Right ventricle myocardium inferior (tissue), 1 donor: ENCODE data around the gene TMEM100. TPM values are rescaled to one million over a fixed set of nuclear protein-coding genes. Genes with fewer than 3 reads are reported as not detected.
A peak's percentile ranks its signal among the peaks of the same experiment; 100 is the strongest.

Experiments used
- ATAC-seq: fragments of 200-7000 bp; cut with Tn5 transposase; one replicate; pipeline ENCODE4 v1.9.1; 2020; ENCODE audit warnings: mild to moderate bottlenecking, moderate library complexity
- DNase-seq: peaks from one replicate; pipeline ENCODE4 v3.0.0; 2021; ENCODE audit errors: missing footprints
- intact Hi-C: fragments of 100-400 bp; cut with DNase I; formaldehyde crosslinking; loops from one replicate; pipeline ENCODE4 v1.11.0; 2022
- total RNA-seq: library from RNA; stranded (reverse); fragmentation: NEBNext Ultra II Directional; extraction: Animal tissue kit (Norgen Biotek cat#: 25700); gene quantifications from one replicate; pipeline ENCODE4 v1.2.1, GENCODE V29; 2021
- donor health status: DM: no; HTN: yes; CAD: no; lungs with severe emphysema.

The TMEM100 gene
- total RNA-seq, 1 donor from 2014 or later, result 17.0 TPM

- DNase-seq (no peak), ATAC-seq (no peak)
- intact Hi-C loops, result no loop called here
Observed at GRCh38 chr17:55747209-55747608, 24.5 kb upstream of the TMEM100 start.

- intact Hi-C loops, result no loop called here
- ATAC-seq (no peak), DNase-seq (no peak)
Observed at GRCh38 chr17:55746466-55746865, 23.8 kb upstream of the TMEM100 start.

GRCh38 chr17:55745258-55745657, 22.6 kb upstream of the TMEM100 start:
- no peak for DNase-seq
- intact Hi-C loops, result no loop called here
- ATAC-seq, result no peak

DNA sequence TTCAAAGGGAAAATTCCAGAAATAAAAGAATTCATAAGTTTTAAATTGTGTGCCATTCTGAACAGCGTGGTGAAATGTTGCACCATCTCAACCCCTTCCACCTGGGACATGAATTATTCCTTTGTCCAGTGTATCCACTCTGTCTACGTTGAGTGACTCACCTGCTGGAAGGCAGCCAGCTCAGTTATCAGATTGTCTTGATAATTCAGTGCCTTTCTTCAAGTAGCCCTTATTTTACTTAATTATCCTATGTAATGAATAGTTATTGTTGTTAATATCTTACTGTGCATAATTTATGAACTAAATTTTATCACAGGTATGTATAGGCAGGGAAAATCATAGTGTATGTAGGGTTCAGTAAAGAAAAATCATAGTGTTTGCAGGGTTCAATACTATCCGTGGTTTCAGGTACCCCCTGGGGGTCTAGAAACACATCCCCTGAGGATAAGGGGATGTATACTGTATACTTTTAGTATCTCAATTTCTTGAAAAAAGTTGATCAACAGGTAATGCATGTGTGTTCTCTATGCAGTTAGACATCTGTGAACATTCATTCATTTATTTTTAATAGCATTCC, 20.5 kb upstream of the TMEM100 start:
- intact Hi-C loops, result no loop called here
- DNase-seq (no peak), ATAC-seq (no peak)

GRCh38 chr17:55742272-55743102, 19.8 kb upstream of the TMEM100 start:
- no peak for DNase-seq
- no peak for ATAC-seq
- intact Hi-C loops, result no loop called here

- intact Hi-C loops, result no loop called here
- DNase-seq (no peak), ATAC-seq (no peak)
Observed at GRCh38 chr17:55741356-55741700, 18.7 kb upstream of the TMEM100 start.

DNA sequence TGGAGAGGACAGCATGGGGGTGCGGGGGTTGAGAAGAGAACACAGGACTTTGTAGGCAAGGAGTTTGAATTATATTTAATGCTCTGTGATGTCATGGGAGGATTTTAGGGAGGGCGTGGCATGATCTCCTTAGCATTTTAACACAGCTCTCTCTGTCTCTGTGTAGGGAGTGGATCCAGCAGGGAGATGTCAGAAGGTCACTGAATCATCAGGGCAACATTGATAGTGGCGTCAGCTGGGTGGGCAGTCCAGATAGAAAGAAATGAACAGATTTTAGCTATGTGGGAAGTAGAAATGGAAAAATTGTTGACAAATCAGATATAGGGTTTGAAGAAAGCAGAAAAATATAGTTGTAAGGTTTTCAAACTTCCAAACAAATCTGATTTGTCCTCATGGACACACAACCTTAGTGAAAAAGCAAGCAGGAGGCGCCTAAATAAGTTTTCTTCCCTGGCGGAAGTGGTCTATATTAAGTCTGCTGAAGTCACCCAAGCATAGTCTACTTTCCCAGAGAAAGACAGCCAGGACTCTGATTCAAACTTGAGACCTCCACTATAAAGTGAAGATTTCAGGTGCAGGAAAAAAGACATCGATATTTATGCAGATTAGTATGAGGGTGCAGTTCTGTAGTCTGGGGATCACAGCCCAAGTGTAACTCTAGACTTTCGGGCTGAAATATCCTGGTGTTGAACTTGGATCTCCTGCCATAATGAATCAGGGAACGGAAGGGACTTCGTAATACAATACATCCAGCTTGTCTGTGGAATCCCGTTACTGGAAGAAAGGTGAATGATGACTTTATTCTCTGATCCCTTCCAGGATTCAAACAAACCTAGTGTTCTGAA, 18.1 kb upstream of the TMEM100 start:
- ATAC-seq (no peak), DNase-seq (no peak)
- intact Hi-C loops, result no loop called here

- DNase-seq (no peak), ATAC-seq (no peak)
- intact Hi-C loops, result loop anchor here (10.0 kb wide), 1 partner anchor 453 kb away; no protein-coding TSS in a partner anchor
Observed at GRCh38 chr17:55737976-55738501, 15.4 kb upstream of the TMEM100 start.

DNA sequence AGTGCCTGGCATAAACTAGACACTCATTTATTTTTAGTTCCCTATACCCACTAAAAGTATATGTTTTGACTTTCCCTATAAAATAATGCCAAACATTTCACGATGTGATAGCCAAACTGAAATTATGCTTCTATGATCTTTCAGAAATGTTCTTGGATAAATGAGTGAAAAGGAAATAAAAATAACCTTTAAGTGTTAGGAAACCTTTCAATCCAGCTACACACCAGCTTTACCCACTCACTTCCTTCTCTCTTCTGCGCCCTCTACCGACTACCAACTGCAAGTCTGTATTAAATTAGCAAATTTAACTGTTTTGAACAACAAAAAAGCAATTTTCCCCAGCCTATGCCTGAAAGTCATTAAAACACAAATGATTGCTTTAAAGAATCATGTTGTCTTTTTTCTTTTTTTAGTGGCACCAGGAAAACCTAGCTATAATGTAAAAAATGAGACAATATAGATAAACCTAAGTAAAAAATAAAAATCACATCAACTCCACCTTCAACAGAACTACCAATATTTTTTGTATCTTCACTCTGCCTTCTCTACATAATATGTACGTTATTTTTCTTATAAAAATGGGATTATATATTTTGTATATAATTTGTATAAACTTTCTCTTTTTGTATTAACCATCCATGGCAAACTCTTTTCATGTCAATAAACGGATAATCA, 13.2 kb upstream of the TMEM100 start:
- no peak for ATAC-seq
- DNase-seq, result no peak
- intact Hi-C loops, result loop anchor here (10.0 kb wide), 1 partner anchor 451 kb away; no protein-coding TSS in a partner anchor

- intact Hi-C loops, result loop anchor here (5.0 to 10.0 kb wide), 2 partner anchors 312 to 449 kb away; partner anchors contain the start of gene MMD
- no peak for ATAC-seq
- no peak for DNase-seq
Observed at GRCh38 chr17:55734128-55734781, 11.6 kb upstream of the TMEM100 start.

DNA sequence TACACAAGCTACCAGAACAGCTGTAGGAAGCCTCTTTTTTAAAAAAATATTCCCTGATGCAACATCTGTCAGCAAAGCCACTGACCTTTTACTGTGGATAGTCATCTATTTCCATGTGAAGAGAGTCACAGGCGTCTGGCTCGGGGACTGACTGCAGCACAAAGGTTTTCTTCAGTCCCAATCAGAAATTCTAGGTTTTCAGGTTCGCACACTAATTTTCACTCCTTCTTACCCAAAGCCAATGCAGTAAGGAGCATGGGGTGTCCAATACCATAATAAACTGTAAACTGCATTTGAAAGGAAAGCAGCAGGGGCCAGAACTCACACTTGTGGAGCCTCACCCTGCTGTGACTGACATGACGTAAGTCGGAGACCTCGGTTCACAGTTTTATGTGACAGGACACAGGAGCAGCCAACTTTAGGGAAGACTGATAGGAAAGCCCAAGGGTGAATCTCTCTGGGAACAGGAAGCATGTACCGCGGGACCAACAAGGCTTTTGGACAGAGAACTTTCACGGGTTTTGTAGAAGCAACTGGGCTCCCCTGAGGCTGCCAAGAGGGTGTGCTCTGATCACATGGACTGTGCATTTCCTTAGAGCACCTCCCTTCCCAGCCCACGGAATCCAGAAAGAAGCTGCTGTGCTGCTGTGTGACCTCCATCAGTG, 9.1 kb upstream of the TMEM100 start:
- intact Hi-C loops, result loop anchor here (2.0 to 10.0 kb wide), 3 partner anchors 19 to 447 kb away; partner anchors contain the start of genes MMD and PCTP
- peak; percentile 91 for ATAC-seq
- peak; percentile 82 for DNase-seq

DNA sequence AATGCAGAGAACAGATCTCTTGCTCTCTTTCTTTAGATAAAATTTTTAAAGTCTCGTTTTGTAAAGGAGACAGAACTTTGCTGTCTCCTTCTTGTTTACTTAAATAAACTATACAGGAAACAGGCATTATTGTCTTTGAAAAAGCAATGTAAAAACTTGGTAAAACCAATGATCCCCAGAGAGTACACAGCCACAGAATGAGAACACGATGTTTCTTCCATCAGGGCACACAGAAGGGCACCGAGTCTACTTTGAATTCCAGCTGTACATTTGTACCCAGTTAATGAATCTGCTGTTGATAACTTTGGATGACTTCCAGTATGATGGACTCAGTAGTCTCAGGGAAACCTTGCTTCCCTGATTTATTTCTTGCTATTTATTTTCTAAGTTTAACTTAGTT, 8.1 kb upstream of the TMEM100 start:
- DNase-seq (no peak), ATAC-seq (peak; percentile 47)
- intact Hi-C loops, result loop anchor here (5.0 to 10.0 kb wide), 2 partner anchors 309 to 446 kb away; partner anchors contain the start of gene MMD

DNA sequence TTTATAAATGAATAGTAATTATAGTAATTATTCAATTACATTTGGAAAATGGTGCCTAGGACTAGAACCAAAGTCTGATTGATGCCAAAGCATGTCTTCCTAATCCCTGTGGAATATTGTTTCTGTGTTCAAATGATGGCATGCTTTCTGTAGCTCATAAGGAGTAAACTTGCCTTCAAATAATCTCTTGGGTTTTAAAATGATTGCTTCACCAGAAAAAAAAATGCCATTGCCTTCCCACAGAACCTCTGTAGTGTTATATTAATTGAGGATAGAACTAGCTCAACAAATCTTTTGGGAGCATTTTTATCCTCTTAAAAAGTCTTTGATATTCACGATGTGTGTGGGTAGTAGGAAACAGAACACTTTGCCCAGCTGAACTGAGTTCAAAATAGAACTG, 7.7 kb upstream of the TMEM100 start:
- DNase-seq (no peak), ATAC-seq (no peak)
- intact Hi-C loops, result loop anchor here (5.0 to 10.0 kb wide), 2 partner anchors 308 to 446 kb away; partner anchors contain the start of gene MMD

DNA sequence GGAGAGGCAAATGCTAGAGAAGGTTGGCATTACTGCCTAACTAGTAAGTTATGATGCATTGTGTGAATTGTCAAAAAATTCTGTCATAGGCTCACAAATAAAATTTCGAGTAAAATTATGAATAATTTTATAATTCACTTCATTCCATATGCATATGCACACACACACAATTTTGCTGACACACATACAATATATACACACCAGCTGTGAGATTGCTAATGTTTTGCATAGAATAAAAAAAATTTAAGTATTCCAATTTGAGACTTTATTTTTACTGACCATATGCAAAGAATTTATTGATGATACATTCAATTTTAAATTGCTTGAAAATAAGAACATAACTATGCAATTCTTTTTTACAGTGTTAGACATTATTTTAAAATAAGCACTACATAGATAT, 6.8 kb upstream of the TMEM100 start:
- no peak for ATAC-seq
- no peak for DNase-seq
- intact Hi-C loops, result loop anchor here (5.0 kb wide), 1 partner anchor 83 kb away; no protein-coding TSS in a partner anchor

GRCh38 chr17:55728833-55729232, 6.2 kb upstream of the TMEM100 start:
- intact Hi-C loops, result loop anchor here (5.0 kb wide), 1 partner anchor 83 kb away; no protein-coding TSS in a partner anchor
- DNase-seq (no peak), ATAC-seq (no peak)

- no peak for DNase-seq
- intact Hi-C loops, result loop anchor here (5.0 kb wide), 1 partner anchor 84 kb away; no protein-coding TSS in a partner anchor
Observed at GRCh38 chr17:55728361-55728760, 5.7 kb upstream of the TMEM100 start.

DNA sequence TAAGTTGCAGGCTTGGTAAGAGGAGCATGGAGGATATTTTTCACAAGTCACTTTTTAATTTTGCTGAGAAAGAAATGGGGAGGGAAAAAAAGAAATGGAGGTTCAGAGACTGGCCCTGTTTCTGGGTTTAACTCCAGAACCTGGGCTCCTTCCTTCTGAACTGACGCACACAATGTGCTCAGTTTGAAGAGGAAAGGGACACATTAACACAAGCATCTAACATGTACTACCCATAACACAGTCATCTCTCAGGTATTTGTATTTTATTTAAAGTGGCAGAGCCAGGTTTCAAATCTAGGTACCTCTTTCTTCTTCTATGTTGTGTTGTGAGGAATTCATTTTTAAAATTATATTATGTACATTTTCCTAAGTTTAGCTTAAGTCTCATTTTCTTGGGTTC, 5.3 kb upstream of the TMEM100 start:
- intact Hi-C loops, result loop anchor here (5.0 kb wide), 1 partner anchor 84 kb away; no protein-coding TSS in a partner anchor
- no peak for ATAC-seq
- no peak for DNase-seq

More at GRCh38 chr17:55728361-55728760, 5.7 kb upstream of the TMEM100 start:
- ATAC-seq, result no peak
